ENCODE measurements around the gene RETNLB.

Gene RETNLB, protein sequence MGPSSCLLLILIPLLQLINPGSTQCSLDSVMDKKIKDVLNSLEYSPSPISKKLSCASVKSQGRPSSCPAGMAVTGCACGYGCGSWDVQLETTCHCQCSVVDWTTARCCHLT

GRCh38 chr3:108757404-108757982, at the start of gene RETNLB:
Gene RETNLB, minus strand, starts transcription at chr3:108757410. Its CDS starts 225 bp downstream, at chr3:108757185.
- no peak for DNase-seq (ENCODE audit: low read depth, low spot score)

- DNase-seq (ENCODE audit: low read depth, low spot score): no peak
Measured at GRCh38 chr3:108806316-108806715, 49.1 kb upstream of the RETNLB start.

- no peak for DNase-seq (ENCODE audit: low read depth, low spot score)
Measured at GRCh38 chr3:108804966-108805365, 47.8 kb upstream of the RETNLB start.

DNA sequence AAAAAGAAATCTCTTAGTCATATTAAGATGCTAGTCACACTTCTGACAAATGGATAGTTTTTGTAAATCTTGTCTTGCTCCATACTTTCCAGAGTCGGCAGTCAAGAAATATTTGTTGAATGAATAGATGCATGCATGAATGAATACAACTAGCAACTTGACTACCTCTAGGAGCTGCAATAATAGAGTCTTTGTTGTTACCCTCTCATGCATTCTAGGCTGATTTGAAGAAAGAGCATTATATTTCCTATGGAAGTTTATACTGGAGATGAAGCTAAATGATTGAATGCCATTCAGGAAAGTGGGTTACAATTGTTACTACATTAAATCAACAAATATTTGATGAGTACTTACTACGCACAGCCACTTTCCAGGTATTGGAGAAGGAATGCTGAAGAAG, 47.2 kb upstream of the RETNLB start:
- DNase-seq (ENCODE audit: low read depth, low spot score): peak; percentile 71

DNA sequence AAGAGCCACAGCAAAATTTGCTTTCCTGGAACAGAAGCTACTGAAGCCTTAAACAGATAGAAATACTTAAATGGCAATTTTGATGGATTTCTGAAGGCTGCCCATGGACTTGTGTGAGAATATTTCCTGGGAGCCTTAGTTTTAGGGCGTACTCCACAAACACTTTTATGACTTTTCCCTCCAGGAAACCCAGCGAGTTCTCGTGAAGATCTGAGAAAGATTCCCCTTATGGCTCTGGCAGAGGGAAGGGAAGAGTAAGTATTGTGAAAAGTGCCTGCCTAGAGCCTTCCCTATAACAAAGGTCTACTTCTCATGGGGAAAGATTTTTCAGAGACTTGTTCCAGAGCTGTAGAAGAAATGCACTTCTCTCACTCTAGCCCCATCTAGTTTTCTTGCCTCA, 34.3 kb upstream of the RETNLB start:
- no peak for DNase-seq (ENCODE audit: low read depth, low spot score)

DNA sequence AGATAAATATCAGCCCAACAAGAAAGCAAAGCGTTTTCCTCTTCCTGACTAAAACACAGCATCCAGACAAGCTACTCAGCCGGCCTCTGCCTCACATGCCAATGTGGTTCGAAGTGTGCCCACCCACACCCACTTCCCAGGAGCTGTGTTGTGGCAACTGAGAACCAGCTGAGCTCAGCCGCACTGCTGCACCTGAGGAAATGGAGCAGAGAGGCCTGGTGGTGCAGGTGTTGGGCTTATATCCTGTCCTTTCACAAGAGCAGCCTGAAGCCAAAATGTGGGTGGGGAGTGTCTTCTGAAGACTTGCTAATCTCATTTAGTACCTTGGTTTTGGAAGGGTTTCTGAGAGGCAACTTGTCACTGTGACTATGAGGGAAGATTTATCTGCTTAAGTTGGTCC, 23.0 kb upstream of the RETNLB start:
- no peak for DNase-seq (ENCODE audit: low read depth, low spot score)

- DNase-seq (ENCODE audit: low read depth, low spot score): no peak
Measured at GRCh38 chr3:108779496-108779895, 22.3 kb upstream of the RETNLB start.

- DNase-seq (ENCODE audit: low read depth, low spot score): no peak
Measured at GRCh38 chr3:108775649-108776048, 18.4 kb upstream of the RETNLB start.

- DNase-seq (ENCODE audit: low read depth, low spot score): no peak
Measured at GRCh38 chr3:108767253-108767652, 10.0 kb upstream of the RETNLB start.

DNA sequence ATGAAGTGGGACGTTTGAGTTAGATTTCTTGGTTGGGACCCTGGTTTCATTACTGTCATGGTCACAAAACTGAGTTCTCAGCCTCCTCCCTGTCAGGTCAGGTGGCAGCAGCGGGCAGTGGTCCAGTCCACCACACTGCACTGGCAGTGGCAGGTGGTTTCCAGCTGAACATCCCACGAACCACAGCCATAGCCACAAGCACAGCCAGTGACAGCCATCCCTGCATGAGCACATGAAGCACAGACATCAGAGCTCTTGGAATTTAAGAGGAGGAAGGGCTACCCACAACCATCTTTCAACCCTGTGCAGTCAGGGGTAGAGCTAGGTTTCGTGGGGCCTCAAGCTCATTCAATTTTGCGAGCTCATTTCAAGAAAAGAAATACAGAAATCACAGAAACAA, 1.5 kb downstream of the RETNLB start:
- no peak for DNase-seq (ENCODE audit: low read depth, low spot score)

- DNase-seq (ENCODE audit: low read depth, low spot score): no peak
Measured at GRCh38 chr3:108744762-108745161, 12.4 kb downstream of the RETNLB start.

GRCh38 chr3:108742929-108743328, 14.3 kb downstream of the RETNLB start:
- DNase-seq (ENCODE audit: low read depth, low spot score): no peak

GRCh38 chr3:108736821-108737220, 20.4 kb downstream of the RETNLB start:
- DNase-seq (ENCODE audit: low read depth, low spot score): no peak

DNA sequence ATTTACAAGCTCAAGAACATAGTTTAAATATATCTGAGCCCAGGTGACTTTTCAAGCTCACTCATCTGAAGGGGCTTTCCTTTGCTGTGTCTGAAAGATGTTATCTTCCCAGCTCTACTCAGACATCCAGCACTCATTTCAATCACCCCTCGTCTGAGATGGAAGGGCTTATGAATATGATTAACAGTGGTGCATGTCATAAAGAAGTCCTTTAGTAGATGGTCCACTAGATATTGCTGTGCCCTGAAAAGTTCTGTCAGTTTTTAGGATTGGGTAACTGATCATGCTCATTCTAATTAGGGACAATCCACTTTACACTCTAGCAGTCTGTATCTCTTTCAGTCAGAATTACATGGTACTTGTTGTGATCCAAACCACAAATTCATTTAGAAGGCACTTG, 28.3 kb downstream of the RETNLB start:
- DNase-seq (ENCODE audit: low read depth, low spot score): no peak

- no peak for DNase-seq (ENCODE audit: low read depth, low spot score)
Measured at GRCh38 chr3:108728105-108728504, 29.1 kb downstream of the RETNLB start.

GRCh38 chr3:108724101-108724500, 33.1 kb downstream of the RETNLB start:
- no peak for DNase-seq (ENCODE audit: low read depth, low spot score)

GRCh38 chr3:108722724-108723123, 34.5 kb downstream of the RETNLB start:
- no peak for DNase-seq (ENCODE audit: low read depth, low spot score)

GRCh38 chr3:108719178-108719806, 37.9 kb downstream of the RETNLB start:
- DNase-seq (ENCODE audit: low read depth, low spot score): no peak

- no peak for DNase-seq (ENCODE audit: low read depth, low spot score)
Measured at GRCh38 chr3:108718454-108718853, 38.8 kb downstream of the RETNLB start.

GRCh38 chr3:108713816-108714215, 43.4 kb downstream of the RETNLB start:
- DNase-seq (ENCODE audit: low read depth, low spot score): no peak

- no peak for DNase-seq (ENCODE audit: low read depth, low spot score)
Measured at GRCh38 chr3:108713009-108713516, 44.1 kb downstream of the RETNLB start.

Measured in astrocyte of the hippocampus (primary cell).